ENCODE data around the gene CMPK2. TPM values are rescaled to one million over a fixed set of nuclear protein-coding genes. Genes with fewer than 3 reads are reported as not detected.

The CMPK2 gene
- total and polyA plus RNA-seq, 10 of the 15 experiments (the other 5 are each of a cell fraction or from before 2014, with no cell fraction given), result 0.50 to 5.6 (median 3.2) TPM

DNA sequence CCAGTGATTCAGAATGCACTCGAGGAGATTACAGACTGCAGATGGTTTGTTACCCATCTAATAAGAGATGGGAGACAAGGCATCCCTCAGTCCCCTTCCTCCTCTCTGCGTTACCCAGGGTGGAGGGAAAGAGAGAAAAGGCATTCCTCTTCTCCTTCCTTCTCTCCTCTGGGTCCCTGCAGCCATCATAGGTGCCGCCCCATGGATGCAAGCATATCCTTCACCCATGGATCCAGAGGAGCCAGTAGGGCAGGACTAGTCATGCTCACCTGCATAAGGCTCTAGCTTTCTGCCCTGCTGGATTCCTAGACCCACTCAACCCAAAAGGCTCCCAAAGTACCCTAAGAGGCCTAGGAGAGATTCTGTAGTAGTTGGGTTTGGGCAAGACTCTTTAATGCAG is 20.4 kb downstream of the CMPK2 start:
- no peak for DNase-seq (ENCODE audit: low read depth, low spot score)
- H3K4me3 ChIP-seq, result no peak overlapping the region
- 88% methylated on average over 2 of the region's 3 CpGs for WGBS (ENCODE audit: insufficient coverage, insufficient replicate concordance, low lambda C conversion rate, missing lambda C conversion rate)
- peaks cover 30% of the 10 kb centered on the region; the same call in 2 of the 3 replicates for H3K9me3 ChIP-seq (replicated peaks; ENCODE audit: control insufficient read depth, insufficient read depth, low read length)
- no peak overlapping the region for H3K4me2 ChIP-seq (ENCODE audit: control insufficient read depth, insufficient read depth)
- H3K36me3 ChIP-seq (ENCODE audit: control insufficient read depth in 2 of 2, insufficient read depth in 2 of 2, low read length in 1 of 2), result no peaks in the 10 kb centered on the region
- no peak overlapping the region for H3K9ac ChIP-seq (ENCODE audit: control insufficient read depth, insufficient read depth, low read length)
- in situ Hi-C loops (cut with MboI) (no loop called here), intact Hi-C loops (cut with micrococcal nuclease; ENCODE audit: unreplicated experiment) (no loop called here)
- no peaks in the 10 kb centered on the region for H3K79me2 ChIP-seq (ENCODE audit: control insufficient read depth, insufficient read depth, low read length)
- no peak overlapping the region for H3K27ac ChIP-seq (ENCODE audit: control insufficient read depth, insufficient read depth)
- H3K27me3 ChIP-seq (replicated peaks in 1 of 2; ENCODE audit: control insufficient read depth in 2 of 2, insufficient read depth in 2 of 2, low read length in 1 of 2), result no peaks in the 10 kb centered on the region
- RAD21 ChIA-PET (ENCODE audit: unreplicated experiment), result no interaction called here
- no peak for FAIRE-seq
- no peak overlapping the region for H2AFZ ChIP-seq (ENCODE audit: control insufficient read depth, low read depth, low read length)
- no peak for ATAC-seq
- H4K20me1 ChIP-seq (ENCODE audit: control insufficient read depth, insufficient read depth), result no peaks in the 10 kb centered on the region
- POLR2A ChIA-PET, result no interaction called here
- H3K4me1 ChIP-seq (ENCODE audit: control insufficient read depth, insufficient read depth, low read length), result no peaks in the 10 kb centered on the region
- CTCF ChIA-PET, result no interaction called here
- no TSS peak for BruUV-seq (replicated peaks)
- SMC1A ChIA-PET (ENCODE audit: uncharacterized antibody, unreplicated experiment), result no interaction called here
- TF ChIP-seq POU2F2 (IDR thresholded peaks at IDR 0.05; ENCODE audit: borderline replicate concordance, low read depth, low read length) (peak; percentile 44; the same call in 2 of the 3 replicates), SRF (IDR thresholded peaks at IDR 0.05; ENCODE audit: low read depth in 2 of 2, low read length in 2 of 2) (0 out of 4 replicates have a peak, but pooled peaks of 1 of the 2 experiments have one; percentile 37), IRF4 (IDR thresholded peaks at IDR 0.05; ENCODE audit: low read depth, low read length) (0 out of 2 replicates have a peak, but pooled peaks have one; percentile 35), NBN (IDR thresholded peaks at IDR 0.05) (0 out of 2 replicates have a peak, but pooled peaks have one; percentile 23), NR2C1 (IDR thresholded peaks at IDR 0.05) (no peak), RELA (IDR thresholded peaks at IDR 0.05; ENCODE audit: borderline replicate concordance, partially characterized antibody) (peak; percentile 33), EED (IDR thresholded peaks at IDR 0.05; ENCODE audit: low read depth) (no peak), SP1 (IDR thresholded peaks at IDR 0.05; ENCODE audit: low read depth, low read length) (peak; percentile 56), TARDBP (IDR thresholded peaks at IDR 0.05; ENCODE audit: borderline replicate concordance) (no peak), SREBF1 (IDR thresholded peaks at IDR 0.05; ENCODE audit: low read length) (no peak), LARP7 (IDR thresholded peaks at IDR 0.05) (no peak), CBX5 (IDR thresholded peaks at IDR 0.05; ENCODE audit: low read depth) (peak; percentile 100), CBX3 (IDR thresholded peaks at IDR 0.05; ENCODE audit: borderline replicate concordance, low read depth) (0 out of 2 replicates have a peak, but pooled peaks have one; percentile 65), TAF1 (IDR thresholded peaks at IDR 0.05; ENCODE audit: borderline replicate concordance, low read depth, low read length) (no peak), ESRRA (IDR thresholded peaks at IDR 0.05; ENCODE audit: low read length) (no peak), YY1 (IDR thresholded peaks at IDR 0.05; ENCODE audit: low read depth, low read length) (peak; percentile 69), SPI1 (IDR thresholded peaks at IDR 0.05; ENCODE audit: borderline replicate concordance, insufficient read depth, low read depth, low read length) (no peak)
- TF ChIP-seq, protein P1, sequence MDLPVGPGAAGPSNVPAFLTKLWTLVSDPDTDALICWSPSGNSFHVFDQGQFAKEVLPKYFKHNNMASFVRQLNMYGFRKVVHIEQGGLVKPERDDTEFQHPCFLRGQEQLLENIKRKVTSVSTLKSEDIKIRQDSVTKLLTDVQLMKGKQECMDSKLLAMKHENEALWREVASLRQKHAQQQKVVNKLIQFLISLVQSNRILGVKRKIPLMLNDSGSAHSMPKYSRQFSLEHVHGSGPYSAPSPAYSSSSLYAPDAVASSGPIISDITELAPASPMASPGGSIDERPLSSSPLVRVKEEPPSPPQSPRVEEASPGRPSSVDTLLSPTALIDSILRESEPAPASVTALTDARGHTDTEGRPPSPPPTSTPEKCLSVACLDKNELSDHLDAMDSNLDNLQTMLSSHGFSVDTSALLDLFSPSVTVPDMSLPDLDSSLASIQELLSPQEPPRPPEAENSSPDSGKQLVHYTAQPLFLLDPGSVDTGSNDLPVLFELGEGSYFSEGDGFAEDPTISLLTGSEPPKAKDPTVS (IDR thresholded peaks at IDR 0.05; ENCODE audit: low read depth, low read length), result no peak
- TF ChIP-seq, protein P2, sequence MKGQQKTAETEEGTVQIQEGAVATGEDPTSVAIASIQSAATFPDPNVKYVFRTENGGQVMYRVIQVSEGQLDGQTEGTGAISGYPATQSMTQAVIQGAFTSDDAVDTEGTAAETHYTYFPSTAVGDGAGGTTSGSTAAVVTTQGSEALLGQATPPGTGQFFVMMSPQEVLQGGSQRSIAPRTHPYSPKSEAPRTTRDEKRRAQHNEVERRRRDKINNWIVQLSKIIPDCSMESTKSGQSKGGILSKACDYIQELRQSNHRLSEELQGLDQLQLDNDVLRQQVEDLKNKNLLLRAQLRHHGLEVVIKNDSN (IDR thresholded peaks at IDR 0.05; ENCODE audit: borderline replicate concordance, extremely low read length, insufficient read depth, low read depth, low read length), result peak; percentile 30
- TF ChIP-seq, protein P3, sequence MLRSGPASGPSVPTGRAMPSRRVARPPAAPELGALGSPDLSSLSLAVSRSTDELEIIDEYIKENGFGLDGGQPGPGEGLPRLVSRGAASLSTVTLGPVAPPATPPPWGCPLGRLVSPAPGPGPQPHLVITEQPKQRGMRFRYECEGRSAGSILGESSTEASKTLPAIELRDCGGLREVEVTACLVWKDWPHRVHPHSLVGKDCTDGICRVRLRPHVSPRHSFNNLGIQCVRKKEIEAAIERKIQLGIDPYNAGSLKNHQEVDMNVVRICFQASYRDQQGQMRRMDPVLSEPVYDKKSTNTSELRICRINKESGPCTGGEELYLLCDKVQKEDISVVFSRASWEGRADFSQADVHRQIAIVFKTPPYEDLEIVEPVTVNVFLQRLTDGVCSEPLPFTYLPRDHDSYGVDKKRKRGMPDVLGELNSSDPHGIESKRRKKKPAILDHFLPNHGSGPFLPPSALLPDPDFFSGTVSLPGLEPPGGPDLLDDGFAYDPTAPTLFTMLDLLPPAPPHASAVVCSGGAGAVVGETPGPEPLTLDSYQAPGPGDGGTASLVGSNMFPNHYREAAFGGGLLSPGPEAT (IDR thresholded peaks at IDR 0.05; ENCODE audit: low read depth), result peak; percentile 57

All from GM12878 (cell line).